ENCODE measurements around the gene DPP6.
"Not testable (repeated sequence)": the region's sequence is repeated elsewhere in the genome, so short reads cannot be mapped to it uniquely, and the experiment has no call there.

DPP6 gene

DNA sequence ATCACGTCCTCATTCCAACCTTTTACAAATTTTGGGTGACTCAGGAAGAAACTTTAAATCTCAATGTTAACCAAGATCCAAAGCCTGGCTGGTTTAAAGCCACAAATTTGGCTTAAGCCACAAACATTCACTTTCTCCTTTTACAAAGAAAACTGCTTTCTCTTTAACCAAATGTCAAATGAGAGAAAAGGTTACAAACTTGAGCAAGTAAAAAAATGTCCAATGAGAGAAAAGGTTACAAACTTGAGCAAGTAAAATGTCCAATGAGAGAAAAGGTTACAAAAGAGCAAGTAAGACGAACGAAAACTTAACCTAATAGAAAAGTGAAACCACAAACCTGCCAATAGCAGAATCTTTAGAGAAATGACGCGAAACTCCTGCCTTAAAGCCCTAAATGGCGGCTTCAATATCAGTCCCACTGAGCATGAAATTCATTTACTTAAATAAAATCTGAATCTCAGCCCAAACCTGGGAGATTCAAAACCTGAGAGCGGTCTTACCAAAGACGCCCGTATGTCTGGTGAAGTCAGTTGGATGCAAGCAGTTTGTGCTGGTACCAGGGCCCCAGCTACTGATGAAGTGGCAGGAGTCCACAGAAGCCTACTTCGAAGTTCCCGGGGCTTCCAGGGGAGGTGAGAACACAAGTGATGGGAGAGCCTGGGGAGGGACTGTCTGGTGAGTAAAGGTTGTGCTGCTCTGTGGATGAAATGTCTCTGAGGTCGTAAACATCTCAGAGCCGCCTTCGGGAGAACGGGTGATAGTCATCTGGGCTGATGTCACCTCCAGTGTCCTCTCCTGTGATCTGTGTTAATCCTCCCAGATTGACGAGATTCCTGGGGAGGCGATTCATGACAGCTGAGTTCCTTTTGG is 876.2 kb downstream of the DPP6 start:
- peak; percentile 80 for DNase-seq (ENCODE audit: low spot score)

DNA sequence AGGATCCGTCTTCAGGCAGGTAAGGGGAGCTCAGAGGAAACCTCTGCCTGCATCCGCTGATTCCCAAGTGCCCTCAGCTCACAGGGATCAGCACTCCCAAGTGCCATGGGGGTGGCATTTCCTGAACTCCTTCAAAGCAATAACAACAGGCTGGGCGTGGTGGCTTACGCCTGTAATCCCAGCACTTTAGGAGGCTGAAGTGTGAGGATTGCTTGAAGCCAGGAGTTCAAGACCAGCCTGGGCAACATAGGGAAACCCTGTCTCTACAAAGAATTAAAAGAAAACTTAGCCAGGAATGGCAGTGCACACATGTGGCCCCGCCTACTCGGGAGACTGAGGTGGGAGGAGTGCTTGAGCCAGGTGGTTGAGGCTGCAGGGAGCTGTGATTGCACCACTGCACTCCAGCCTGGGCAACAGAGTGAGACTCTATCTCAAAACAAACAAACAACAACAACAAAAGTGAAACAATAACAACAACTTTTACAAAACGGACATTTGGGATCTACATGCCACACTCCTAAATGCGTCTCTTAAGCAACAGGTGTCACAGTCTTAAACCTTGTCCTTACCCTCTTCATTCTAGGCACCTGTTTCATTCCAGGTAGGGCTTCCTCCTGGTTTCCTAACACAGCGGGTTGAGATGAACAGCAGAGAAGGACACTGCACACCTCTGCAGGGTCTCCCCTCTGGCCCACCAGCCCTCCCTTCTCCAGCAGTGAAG is 877.0 kb downstream of the DPP6 start:
- no peak for DNase-seq (ENCODE audit: low spot score)

DNA sequence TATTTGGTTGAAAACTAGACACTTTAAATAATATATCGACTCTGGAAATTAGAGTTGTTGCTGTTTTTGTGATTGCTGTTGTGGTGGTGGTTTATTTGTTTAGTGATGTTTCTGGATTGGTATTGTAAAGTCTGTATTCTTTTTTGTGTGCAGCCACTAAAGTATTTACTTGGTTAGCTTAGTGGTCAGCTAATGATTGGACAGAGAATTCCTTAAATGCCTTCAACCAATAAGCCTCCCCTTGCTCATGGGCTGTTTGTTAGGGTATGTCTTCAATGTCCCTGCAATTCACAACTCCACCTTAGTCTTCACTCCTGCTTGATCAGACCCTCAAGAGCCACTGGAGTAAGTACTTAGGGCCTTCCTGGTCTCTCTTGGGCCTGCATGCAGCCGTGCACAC is 879.7 kb downstream of the DPP6 start:
- DNase-seq (ENCODE audit: low spot score): no peak

DNA sequence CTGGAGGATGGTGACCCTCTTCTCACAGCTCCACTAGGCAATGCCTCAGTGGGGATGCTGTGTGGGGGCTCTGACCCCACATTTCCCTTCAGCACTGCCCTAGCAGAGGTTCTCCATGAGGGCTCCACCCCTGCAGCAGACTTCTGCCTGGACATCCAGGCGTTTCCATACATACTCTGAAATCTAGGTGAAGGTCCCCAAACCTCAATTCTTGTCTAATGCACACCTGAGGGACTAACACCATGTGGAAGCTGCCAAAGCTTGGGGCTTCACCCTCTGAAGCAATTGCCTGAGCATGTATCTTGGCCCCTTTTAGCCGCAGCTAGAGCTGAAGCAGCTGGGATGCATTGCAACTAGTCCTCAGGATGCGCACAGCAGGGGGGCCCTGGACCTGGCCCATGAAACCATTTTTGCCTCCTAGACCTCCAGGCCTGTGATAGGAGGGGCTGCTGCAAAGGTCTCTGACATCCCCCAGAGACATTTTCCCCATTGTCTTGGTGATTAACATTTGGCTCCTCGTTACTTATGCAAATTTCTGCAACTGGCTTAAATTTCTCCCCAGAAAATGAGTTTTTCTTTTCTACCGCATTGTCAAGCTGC is 882.3 kb downstream of the DPP6 start:
- not testable (repeated sequence) for DNase-seq (ENCODE audit: low spot score)

DNA sequence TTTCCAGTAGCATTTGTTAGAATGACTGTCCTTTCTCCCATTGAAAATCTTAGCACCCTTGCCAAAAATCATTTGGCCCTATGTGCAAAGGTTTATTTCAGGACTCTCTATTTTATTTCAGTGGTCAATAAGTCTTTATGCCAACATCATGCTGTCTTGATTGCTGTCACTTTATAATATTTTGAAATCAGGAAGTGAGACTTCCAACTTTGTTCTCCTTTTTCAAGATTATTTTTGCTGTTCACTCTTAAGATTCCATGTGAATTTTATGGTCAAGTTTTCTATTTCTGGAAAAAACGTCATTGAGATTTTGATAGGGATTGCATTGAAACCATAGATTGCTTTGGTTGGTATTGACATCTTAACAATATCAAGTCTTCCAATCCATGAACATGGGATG is 885.6 kb downstream of the DPP6 start:
- no peak for DNase-seq (ENCODE audit: low spot score)

DNA sequence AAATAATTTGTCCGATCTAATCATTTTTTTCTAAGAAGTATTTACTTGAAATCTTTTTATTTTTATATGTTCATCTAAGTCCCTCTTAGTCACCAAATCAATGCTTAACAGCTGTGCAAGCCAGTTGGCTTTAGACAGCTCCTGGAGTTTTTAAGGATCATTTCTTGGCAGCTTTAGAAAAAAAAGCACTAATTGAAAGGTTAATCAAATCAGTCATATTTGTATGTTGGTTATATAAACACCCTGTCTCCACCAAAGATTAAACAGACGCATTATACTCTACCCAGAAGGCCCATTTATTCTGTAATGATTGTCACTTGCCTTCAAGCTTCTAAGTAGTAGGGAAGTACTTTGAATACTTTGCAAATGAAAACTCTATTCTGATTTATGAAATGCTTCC is 890.5 kb downstream of the DPP6 start:
- DNase-seq (ENCODE audit: low spot score): no peak

Data from cerebellar cortex (tissue), 1 donor.